DND-41 (cell line): Measurements from ENCODE around the gene MEGF11.

ENCODE experiments used
- ATAC-seq: fragments of 200-7000 bp; cut with Tn5 transposase; 3 replicates; pipeline ENCODE4 v1.9.1; 2021; ENCODE audit warnings: low read depth; ENCODE audit not compliant: insufficient read depth
- DNase-seq: peaks from one replicate; pipeline ENCODE4 v3.0.0-alpha.2; 2020
- H2AFZ ChIP-seq: 2 replicates; pipeline ENCODE4 v1.6.0; 2012; ENCODE audit warnings: low read depth, low read length
- H3K27ac ChIP-seq: 2 replicates; pipeline ENCODE4 v1.5.1; 2012; ENCODE audit warnings: low read length, inconsistent platforms
- H3K27me3 ChIP-seq: fragments of 200-600 bp; sonication (generic); 2 replicates; pipeline ENCODE4 v1.6.0; 2012; ENCODE audit warnings: low read length, mild to moderate bottlenecking, inconsistent platforms; ENCODE audit not compliant: insufficient read depth, poor library complexity
- H3K36me3 ChIP-seq: 2 replicates; pipeline ENCODE4 v1.5.1; 2012; ENCODE audit warnings: low read length, inconsistent platforms; ENCODE audit not compliant: insufficient read depth
- H3K4me1 ChIP-seq: 2 replicates; pipeline ENCODE4 v1.5.1; 2012; ENCODE audit warnings: mild to moderate bottlenecking, low read length; ENCODE audit not compliant: insufficient read depth
- H3K4me2 ChIP-seq: 2 replicates; pipeline ENCODE4 v1.6.0; 2012; ENCODE audit warnings: mild to moderate bottlenecking, moderate library complexity, low read length, inconsistent platforms; ENCODE audit not compliant: insufficient read depth
- H3K4me3 ChIP-seq, 2 experiments: fragments of 200-600 bp in 1 of 2; shearing (Covaris generic) in 1 of 2; 2 replicates each; pipeline ENCODE4 v1.5.1; 2012 to 2016; ENCODE audit warnings: inconsistent platforms in 2 of 2, low read length in 2 of 2, mild to moderate bottlenecking in 2 of 2, low read depth in 1 of 2, moderate library complexity in 1 of 2
- H3K79me2 ChIP-seq: 2 replicates; pipeline ENCODE4 v1.6.0; 2012; ENCODE audit warnings: low read length, inconsistent platforms; ENCODE audit not compliant: insufficient read depth
- H3K9ac ChIP-seq: 2 replicates; pipeline ENCODE4 v1.6.0; 2012; ENCODE audit warnings: low read depth, mild to moderate bottlenecking, inconsistent platforms, low read length, moderate library complexity
- H3K9me3 ChIP-seq: 2 replicates; pipeline ENCODE4 v1.5.1; 2012; ENCODE audit warnings: low read length, moderate library complexity, mild to moderate bottlenecking, inconsistent platforms; ENCODE audit not compliant: insufficient read depth, severe bottlenecking
- H4K20me1 ChIP-seq: 2 replicates; pipeline ENCODE4 v1.6.0; 2012; ENCODE audit warnings: low read length; ENCODE audit not compliant: insufficient read depth
- CTCF ChIP-seq: IDR thresholded peaks from 2 replicates; pipeline ENCODE4 v1.5.1; 2012; ENCODE audit warnings: borderline replicate concordance, low read length, moderate library complexity, mild to moderate bottlenecking; ENCODE audit not compliant: poor library complexity, severe bottlenecking; ENCODE audit errors: extremely low read depth
- EZH2 ChIP-seq: IDR thresholded peaks from 3 replicates; pipeline ENCODE4 v1.6.1; 2012; ENCODE audit warnings: borderline replicate concordance, low read depth, mild to moderate bottlenecking, moderate library complexity, low read length, inconsistent platforms; ENCODE audit not compliant: severe bottlenecking

The MEGF11 gene

GRCh38 chr15:66044837-66045236, 208.7 kb downstream of the MEGF11 start:
- Histone ChIP-seq H3K79me2 (no peaks in the 10 kb centered on the region), H3K4me2 (no peak overlapping the region), H2AFZ (no peak overlapping the region), H3K4me3 (no peak overlapping the region), H3K9ac (no peak overlapping the region), H3K27me3 (no peaks in the 10 kb centered on the region), H3K9me3 (no peaks in the 10 kb centered on the region), H3K27ac (no peak overlapping the region), H3K4me1 (no peaks in the 10 kb centered on the region), H3K36me3 (no peaks in the 10 kb centered on the region), H4K20me1 (no peaks in the 10 kb centered on the region)
- TF ChIP-seq EZH2 (no peak), CTCF (no peak)
- no peak for DNase-seq
- no peak for ATAC-seq

- Histone ChIP-seq H3K9ac (no peak overlapping the region), H3K36me3 (no peaks in the 10 kb centered on the region), H3K4me3 (no peak overlapping the region), H3K9me3 (no peaks in the 10 kb centered on the region), H3K79me2 (no peaks in the 10 kb centered on the region), H3K27ac (no peak overlapping the region), H3K27me3 (no peaks in the 10 kb centered on the region), H2AFZ (no peak overlapping the region), H3K4me2 (no peak overlapping the region), H4K20me1 (no peaks in the 10 kb centered on the region), H3K4me1 (no peaks in the 10 kb centered on the region)
- TF ChIP-seq CTCF (no peak), EZH2 (no peak)
- ATAC-seq (no peak), DNase-seq (no peak)
These were observed 210.3 kb downstream of the MEGF11 start for GRCh38 chr15:66043264-66043663.

GRCh38 chr15:66042624-66043023, 210.9 kb downstream of the MEGF11 start:
- H3K27ac ChIP-seq: no peak overlapping the region
- H3K9ac ChIP-seq: no peak overlapping the region
- H2AFZ ChIP-seq: no peak overlapping the region
- no peaks in the 10 kb centered on the region for H4K20me1 ChIP-seq
- no peak overlapping the region for H3K4me3 ChIP-seq
- H3K4me1 ChIP-seq: no peaks in the 10 kb centered on the region
- no peak for TF ChIP-seq EZH2
- no peak for TF ChIP-seq CTCF
- ATAC-seq: no peak
- H3K4me2 ChIP-seq: no peak overlapping the region
- no peaks in the 10 kb centered on the region for H3K27me3 ChIP-seq
- H3K79me2 ChIP-seq: no peaks in the 10 kb centered on the region
- no peaks in the 10 kb centered on the region for H3K9me3 ChIP-seq
- H3K36me3 ChIP-seq: no peaks in the 10 kb centered on the region
- no peak for DNase-seq

- no peak for ATAC-seq
- H4K20me1 ChIP-seq: no peaks in the 10 kb centered on the region
- no peak for TF ChIP-seq CTCF
- TF ChIP-seq EZH2: no peak
- H3K9ac ChIP-seq: no peak overlapping the region
- no peak overlapping the region for H2AFZ ChIP-seq
- no peaks in the 10 kb centered on the region for H3K9me3 ChIP-seq
- no peak for DNase-seq
- peaks cover 2% of the 10 kb centered on the region for H3K27me3 ChIP-seq
- H3K79me2 ChIP-seq: no peaks in the 10 kb centered on the region
- H3K4me3 ChIP-seq: no peak overlapping the region
- H3K4me2 ChIP-seq: no peak overlapping the region
- no peaks in the 10 kb centered on the region for H3K4me1 ChIP-seq
- H3K27ac ChIP-seq: no peak overlapping the region
- H3K36me3 ChIP-seq: no peaks in the 10 kb centered on the region
These were observed 212.3 kb downstream of the MEGF11 start for GRCh38 chr15:66041276-66041675.
